Upper lobe of left lung (tissue), 4 donors: Measurements from ENCODE around the gene TTYH3.
A peak's percentile ranks its signal among the peaks of the same experiment; 100 is the strongest.

ENCODE experiments used
- EP300 ChIP-seq, 4 donors: sonication (generic); formaldehyde crosslinking; IDR thresholded peaks; one replicate each; pipeline ENCODE4 v1.5.1; 2017; ENCODE audit warnings: antibody characterized with exemption in 4 of 4, control low read depth in 2 of 4
- POLR2A ChIP-seq, 4 donors: fragments of 450-650 bp; IDR thresholded peaks; one replicate each; pipeline ENCODE4 v1.5.1; 2016 to 2017; ENCODE audit warnings: antibody characterized with exemption in 4 of 4, mild to moderate bottlenecking in 2 of 4
- POLR2AphosphoS5 ChIP-seq, 2 donors: sonication (generic); formaldehyde crosslinking; IDR thresholded peaks; one replicate each; pipeline ENCODE4 v1.5.1; 2017; ENCODE audit warnings: antibody characterized with exemption in 2 of 2
- TF ChIP-seq, protein P1 (sequence below), 6 experiments: fragments of 450-650 bp in 4 of 6; fragments of 200-600 bp in 2 of 6; sonication (generic) in 2 of 6; IDR thresholded peaks; one replicate each; pipeline ENCODE4 v1.5.1; 2016 to 2019; ENCODE audit warnings: antibody characterized with exemption in 6 of 6

DNA sequence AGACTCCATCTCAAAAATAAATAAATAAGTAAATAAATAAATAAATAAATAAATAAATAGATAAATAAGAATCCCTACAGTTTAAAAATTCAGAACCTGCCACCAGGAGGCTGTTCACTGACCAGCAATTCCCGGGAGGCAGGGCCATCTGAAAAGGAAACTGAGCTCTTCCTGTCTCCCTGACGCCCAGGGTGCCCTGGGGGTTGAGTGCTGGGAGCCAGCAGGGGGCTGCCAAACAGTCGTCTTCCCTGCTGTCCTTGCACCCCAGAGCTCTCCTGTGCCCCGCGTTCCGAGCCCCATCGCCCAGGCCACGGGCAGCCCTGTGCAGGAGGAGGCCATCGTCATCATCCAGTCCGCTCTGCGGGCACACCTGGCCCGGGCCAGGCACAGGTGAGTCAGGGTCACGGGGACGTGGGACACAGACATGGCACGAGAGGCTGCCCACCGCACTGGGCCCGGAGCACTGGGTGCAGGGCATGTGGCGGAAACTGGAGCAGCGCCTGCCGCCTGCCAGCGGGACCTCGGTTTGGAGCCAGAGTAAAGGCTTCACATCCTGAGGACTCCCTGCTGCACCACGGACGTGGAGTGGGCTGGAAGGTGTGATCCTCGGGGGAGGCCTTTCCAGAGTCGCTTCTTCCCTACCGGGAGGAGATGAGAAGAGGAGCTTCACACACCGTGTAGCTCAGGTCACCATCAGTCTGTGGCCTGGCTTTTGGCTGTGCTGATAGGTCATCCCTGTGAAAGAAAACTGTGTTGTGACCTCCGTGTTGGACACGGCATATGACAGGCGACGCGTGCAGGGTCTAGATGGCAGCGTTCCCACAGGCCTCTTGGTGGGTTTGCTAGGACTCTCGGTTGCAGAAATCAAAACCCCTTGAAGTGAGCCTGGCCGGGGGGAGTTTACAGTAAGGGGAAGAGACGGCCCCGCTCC is 25.9 kb upstream of the TTYH3 start:
- TF ChIP-seq, protein P1, sequence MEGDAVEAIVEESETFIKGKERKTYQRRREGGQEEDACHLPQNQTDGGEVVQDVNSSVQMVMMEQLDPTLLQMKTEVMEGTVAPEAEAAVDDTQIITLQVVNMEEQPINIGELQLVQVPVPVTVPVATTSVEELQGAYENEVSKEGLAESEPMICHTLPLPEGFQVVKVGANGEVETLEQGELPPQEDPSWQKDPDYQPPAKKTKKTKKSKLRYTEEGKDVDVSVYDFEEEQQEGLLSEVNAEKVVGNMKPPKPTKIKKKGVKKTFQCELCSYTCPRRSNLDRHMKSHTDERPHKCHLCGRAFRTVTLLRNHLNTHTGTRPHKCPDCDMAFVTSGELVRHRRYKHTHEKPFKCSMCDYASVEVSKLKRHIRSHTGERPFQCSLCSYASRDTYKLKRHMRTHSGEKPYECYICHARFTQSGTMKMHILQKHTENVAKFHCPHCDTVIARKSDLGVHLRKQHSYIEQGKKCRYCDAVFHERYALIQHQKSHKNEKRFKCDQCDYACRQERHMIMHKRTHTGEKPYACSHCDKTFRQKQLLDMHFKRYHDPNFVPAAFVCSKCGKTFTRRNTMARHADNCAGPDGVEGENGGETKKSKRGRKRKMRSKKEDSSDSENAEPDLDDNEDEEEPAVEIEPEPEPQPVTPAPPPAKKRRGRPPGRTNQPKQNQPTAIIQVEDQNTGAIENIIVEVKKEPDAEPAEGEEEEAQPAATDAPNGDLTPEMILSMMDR (IDR thresholded peaks at IDR 0.05): peak in 1 of 6 experiments; percentile 14
- TF ChIP-seq EP300 (IDR thresholded peaks at IDR 0.05): no peak
- TF ChIP-seq POLR2AphosphoS5 (IDR thresholded peaks at IDR 0.05): no peak
- no peak for TF ChIP-seq POLR2A (IDR thresholded peaks at IDR 0.05)
